Testis (tissue), 2 donors: ENCODE results near the gene ASB8.

Experiments used
- CTCF ChIP-seq, 3 experiments: fragments of 450-650 bp in 2 of 3; fragments of 200-600 bp in 1 of 3; sonication (generic) in 1 of 3; IDR thresholded peaks; one replicate each; pipeline ENCODE4 v1.5.1; 2016 to 2019; ENCODE audit warnings: antibody characterized with exemption in 3 of 3, mild to moderate bottlenecking in 2 of 3, moderate library complexity in 1 of 3
- POLR2A ChIP-seq: fragments of 450-650 bp; IDR thresholded peaks from one replicate; pipeline ENCODE4 v1.6.1; 2017; ENCODE audit warnings: antibody characterized with exemption, mild to moderate bottlenecking, moderate library complexity

DNA sequence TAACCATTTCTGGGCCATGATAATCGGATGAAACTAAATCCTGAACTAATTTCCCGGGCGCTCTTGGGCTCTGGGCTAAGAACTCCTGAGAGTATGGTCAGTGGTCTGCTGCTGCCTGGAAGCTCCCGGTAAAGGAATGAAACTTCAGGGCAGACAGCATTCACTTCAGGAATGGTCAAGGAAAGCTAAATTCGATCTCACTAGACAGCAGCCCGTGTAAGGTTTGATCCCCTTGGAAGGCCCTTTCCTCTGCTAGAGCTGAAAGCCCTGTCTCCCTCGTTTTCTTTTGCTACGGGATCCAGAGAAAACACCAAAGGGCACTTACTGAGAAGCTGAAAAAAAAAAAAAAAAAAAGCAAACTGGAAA lies 680 bp downstream of the ASB8 start:
- TF ChIP-seq CTCF (IDR thresholded peaks at IDR 0.05) (no peak), POLR2A (no peak)
